Neural cell (in vitro differentiated cells): Measurements from ENCODE around the gene SPSB3.

Experiments
- EP300 ChIP-seq: fragments of 450-650 bp; conservative IDR thresholded peaks from 2 replicates; pipeline ENCODE4 v1.6.1; 2014; ENCODE audit warnings: antibody characterized with exemption, mild to moderate bottlenecking, moderate library complexity; ENCODE audit not compliant: poor library complexity, severe bottlenecking
- POLR2AphosphoS5 ChIP-seq: IDR thresholded peaks from 2 replicates; pipeline ENCODE4 v1.6.1; 2012
- RAD21 ChIP-seq: fragments of 450-650 bp; conservative IDR thresholded peaks from 2 replicates; pipeline ENCODE4 v1.6.1; 2014; ENCODE audit warnings: antibody characterized with exemption, mild to moderate bottlenecking, moderate library complexity
- TF ChIP-seq, protein P1 (sequence below): fragments of 450-650 bp; IDR thresholded peaks from 2 replicates; pipeline ENCODE4 v1.5.1; 2014; ENCODE audit warnings: antibody characterized with exemption, mild to moderate bottlenecking, moderate library complexity; ENCODE audit not compliant: poor library complexity, severe bottlenecking

DNA sequence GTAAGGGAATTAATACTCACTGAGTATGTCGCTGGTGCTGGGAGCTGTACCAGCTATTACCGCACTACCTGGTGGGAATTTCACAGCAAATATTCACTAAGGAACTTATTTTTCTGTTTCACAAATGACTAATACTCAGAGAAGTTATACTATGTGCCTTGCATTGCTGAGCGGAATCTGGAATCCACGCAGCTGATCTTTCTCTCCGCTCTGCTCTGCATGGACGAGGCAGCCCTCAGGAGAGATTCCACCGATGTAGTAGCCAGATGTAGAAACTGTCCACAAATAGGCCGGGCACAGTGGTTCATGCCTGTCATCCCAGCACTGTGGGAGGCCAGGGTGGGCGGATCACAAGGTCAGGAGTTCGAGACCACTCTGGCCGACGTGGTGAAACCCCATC, 28.2 kb downstream of the SPSB3 start:
- TF ChIP-seq, protein P1, sequence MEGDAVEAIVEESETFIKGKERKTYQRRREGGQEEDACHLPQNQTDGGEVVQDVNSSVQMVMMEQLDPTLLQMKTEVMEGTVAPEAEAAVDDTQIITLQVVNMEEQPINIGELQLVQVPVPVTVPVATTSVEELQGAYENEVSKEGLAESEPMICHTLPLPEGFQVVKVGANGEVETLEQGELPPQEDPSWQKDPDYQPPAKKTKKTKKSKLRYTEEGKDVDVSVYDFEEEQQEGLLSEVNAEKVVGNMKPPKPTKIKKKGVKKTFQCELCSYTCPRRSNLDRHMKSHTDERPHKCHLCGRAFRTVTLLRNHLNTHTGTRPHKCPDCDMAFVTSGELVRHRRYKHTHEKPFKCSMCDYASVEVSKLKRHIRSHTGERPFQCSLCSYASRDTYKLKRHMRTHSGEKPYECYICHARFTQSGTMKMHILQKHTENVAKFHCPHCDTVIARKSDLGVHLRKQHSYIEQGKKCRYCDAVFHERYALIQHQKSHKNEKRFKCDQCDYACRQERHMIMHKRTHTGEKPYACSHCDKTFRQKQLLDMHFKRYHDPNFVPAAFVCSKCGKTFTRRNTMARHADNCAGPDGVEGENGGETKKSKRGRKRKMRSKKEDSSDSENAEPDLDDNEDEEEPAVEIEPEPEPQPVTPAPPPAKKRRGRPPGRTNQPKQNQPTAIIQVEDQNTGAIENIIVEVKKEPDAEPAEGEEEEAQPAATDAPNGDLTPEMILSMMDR: no peak
- no peak for TF ChIP-seq EP300
- no peak for TF ChIP-seq POLR2AphosphoS5
- no peak for TF ChIP-seq RAD21
